ENCODE measurements around the gene CAP1.

DNA sequence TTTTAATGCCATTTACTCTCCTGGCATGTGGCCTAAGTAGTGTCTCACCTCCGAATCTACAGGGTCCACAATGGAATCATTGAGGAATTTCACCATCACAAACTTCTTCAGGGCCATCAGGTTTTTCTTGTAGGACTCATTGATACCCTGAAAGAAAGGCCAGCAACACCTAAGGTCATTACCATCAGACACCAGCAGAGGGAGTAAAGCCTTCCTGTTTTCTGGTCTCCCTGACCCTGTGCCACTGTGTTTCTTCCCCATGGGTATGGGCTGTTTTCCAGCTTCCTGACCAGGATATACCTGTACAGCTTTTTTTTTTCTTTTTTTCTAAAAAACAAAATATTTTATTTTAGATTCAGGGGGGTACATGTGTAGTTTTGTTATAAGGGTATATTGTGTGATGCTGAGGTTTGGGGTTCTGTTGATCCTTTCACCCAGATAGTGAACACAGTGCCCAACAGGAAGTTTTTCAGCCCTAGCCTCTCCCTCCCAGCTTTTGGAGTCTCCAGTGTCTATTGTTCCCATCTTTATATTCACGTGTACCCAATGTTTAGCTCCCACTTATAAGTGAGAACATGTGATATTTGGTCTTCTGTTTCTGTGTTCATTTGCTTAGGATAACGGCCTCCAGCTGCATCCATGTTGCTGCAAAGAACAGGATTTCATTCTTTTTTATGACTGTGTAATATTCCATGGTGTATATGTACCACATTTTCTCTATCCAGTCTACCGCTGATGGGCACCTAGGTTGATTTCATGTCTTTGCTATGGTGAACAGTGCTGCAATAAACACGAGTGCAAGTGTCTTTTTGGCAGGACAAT lies 38.2 kb downstream of the CAP1 start:
- TF ChIP-seq, protein P1, sequence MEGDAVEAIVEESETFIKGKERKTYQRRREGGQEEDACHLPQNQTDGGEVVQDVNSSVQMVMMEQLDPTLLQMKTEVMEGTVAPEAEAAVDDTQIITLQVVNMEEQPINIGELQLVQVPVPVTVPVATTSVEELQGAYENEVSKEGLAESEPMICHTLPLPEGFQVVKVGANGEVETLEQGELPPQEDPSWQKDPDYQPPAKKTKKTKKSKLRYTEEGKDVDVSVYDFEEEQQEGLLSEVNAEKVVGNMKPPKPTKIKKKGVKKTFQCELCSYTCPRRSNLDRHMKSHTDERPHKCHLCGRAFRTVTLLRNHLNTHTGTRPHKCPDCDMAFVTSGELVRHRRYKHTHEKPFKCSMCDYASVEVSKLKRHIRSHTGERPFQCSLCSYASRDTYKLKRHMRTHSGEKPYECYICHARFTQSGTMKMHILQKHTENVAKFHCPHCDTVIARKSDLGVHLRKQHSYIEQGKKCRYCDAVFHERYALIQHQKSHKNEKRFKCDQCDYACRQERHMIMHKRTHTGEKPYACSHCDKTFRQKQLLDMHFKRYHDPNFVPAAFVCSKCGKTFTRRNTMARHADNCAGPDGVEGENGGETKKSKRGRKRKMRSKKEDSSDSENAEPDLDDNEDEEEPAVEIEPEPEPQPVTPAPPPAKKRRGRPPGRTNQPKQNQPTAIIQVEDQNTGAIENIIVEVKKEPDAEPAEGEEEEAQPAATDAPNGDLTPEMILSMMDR (IDR thresholded peaks at IDR 0.05): peak; percentile 57 to 80 (median 64)
- no peak for TF ChIP-seq POLR2AphosphoS5 (IDR thresholded peaks at IDR 0.05)

Data from upper lobe of left lung (tissue), 4 donors.